Panc1 (cell line): ENCODE data around the gene FSTL5. TPM values are rescaled to one million over a fixed set of nuclear protein-coding genes. Genes with fewer than 3 reads are reported as not detected.

ENCODE experiments used
- ATAC-seq: fragments of 200-7000 bp; cut with Tn5 transposase; 2 replicates; pipeline ENCODE4 v1.9.1; 2020; ENCODE audit warnings: mild to moderate bottlenecking, moderate library complexity
- BruUV-seq: library from RNA; stranded (reverse); fragments of 400-500 nt; replicated peaks from 2 replicates; lab custom pipeline; 2021; lab: Mats Ljungman, UMichigan
- CTCF ChIA-PET: fragments of 300-600 bp; sonication (Branson Sonifier 250); formaldehyde crosslinking; loops from one replicate; lab custom pipeline; 2022; ENCODE audit warnings: antibody characterized with exemption; lab: Charles Lee
- POLR2A ChIA-PET: fragments of 300-600 bp; sonication (Branson Sonifier 250); formaldehyde crosslinking; loops from one replicate; lab custom pipeline; 2022; ENCODE audit warnings: antibody characterized with exemption; lab: Charles Lee
- DNase-seq: peaks from one replicate; pipeline ENCODE4 v3.0.0-alpha.2; 2010; ENCODE audit warnings: low read depth, low spot score
- H3K27ac ChIP-seq: 2 replicates; pipeline ENCODE4 v1.5.1; 2011; ENCODE audit warnings: mild to moderate bottlenecking, low read length, inconsistent platforms
- H3K27me3 ChIP-seq: fragments of 200-500 bp; sonication (Bioruptor generic); 2 replicates; pipeline ENCODE4 v1.6.0; 2014; ENCODE audit warnings: low read length, inconsistent platforms; ENCODE audit not compliant: control insufficient read depth, insufficient read depth
- H3K36me3 ChIP-seq: fragments of 200-500 bp; sonication (Bioruptor generic); 2 replicates; pipeline ENCODE4 v1.5.1; 2014; ENCODE audit warnings: inconsistent platforms, mild to moderate bottlenecking, low read length, moderate library complexity; ENCODE audit not compliant: control insufficient read depth, insufficient read depth
- H3K4me1 ChIP-seq: 2 replicates; pipeline ENCODE4 v1.5.1; 2011; ENCODE audit warnings: inconsistent platforms, mild to moderate bottlenecking, low read length, moderate library complexity; ENCODE audit not compliant: control insufficient read depth, insufficient read depth
- H3K4me3 ChIP-seq, 2 experiments: 2 replicates each; pipeline ENCODE4 v1.5.1; 2011 to 2012; ENCODE audit warnings: low read depth in 2 of 2, low read length in 2 of 2, mild to moderate bottlenecking in 2 of 2, inconsistent platforms in 1 of 2, moderate library complexity in 1 of 2
- H3K9me3 ChIP-seq: fragments of 200-500 bp; sonication (Bioruptor generic); 2 replicates; pipeline ENCODE4 v1.5.1; 2014; ENCODE audit warnings: low read depth, mild to moderate bottlenecking, inconsistent platforms, low read length, moderate library complexity; ENCODE audit not compliant: control insufficient read depth, insufficient read depth
- CTCF ChIP-seq: fragments of 450-650 bp; IDR thresholded peaks from 2 replicates; pipeline ENCODE4 v1.5.1; 2017; ENCODE audit warnings: mild to moderate bottlenecking
- POLR2AphosphoS5 ChIP-seq: IDR thresholded peaks from 2 replicates; pipeline ENCODE4 v1.6.1; 2012; ENCODE audit warnings: mild to moderate bottlenecking, low read depth, low read length, moderate library complexity
- REST ChIP-seq, 2 experiments: IDR thresholded peaks; 2 replicates each; pipeline ENCODE4 v1.6.1; 2011 to 2012; ENCODE audit warnings: low read depth in 2 of 2, control low read depth in 1 of 2, low read length in 1 of 2, mild to moderate bottlenecking in 1 of 2, moderate library complexity in 1 of 2; ENCODE audit not compliant: insufficient read depth in 1 of 2
- SIN3A ChIP-seq: IDR thresholded peaks from 2 replicates; pipeline ENCODE4 v1.6.1; 2012; ENCODE audit warnings: low read depth, mild to moderate bottlenecking, low read length, moderate library complexity, borderline replicate concordance; ENCODE audit not compliant: insufficient read depth
- TCF7L2 ChIP-seq: IDR thresholded peaks from 2 replicates; pipeline ENCODE4 v1.6.1; 2011; ENCODE audit warnings: mild to moderate bottlenecking, low read depth, low read length, inconsistent platforms
- in situ Hi-C: cut with HindIII; loops from 2 replicates; pipeline ENCODE4 v1.10.0; 2016; ENCODE audit warnings: low sequenced_read_pairs, low pct_unique_long_range_greater_than_20kb
- intact Hi-C: fragments of 100-400 bp; cut with micrococcal nuclease; formaldehyde crosslinking; loops from one replicate; pipeline ENCODE4 v1.10.0; 2022; ENCODE audit not compliant: unreplicated experiment
- total RNA-seq: library from RNA; stranded (reverse); gene quantifications from one replicate; pipeline ENCODE4 v1.2.1, GENCODE V29; 2021; ENCODE audit not compliant: unreplicated experiment

FSTL5 gene
- total RNA-seq, 1 experiment from 2014 or later: 0.67 TPM

GRCh38 chr4:161881370-161881769 lies 282.4 kb downstream of the FSTL5 start:
- DNase-seq (no peak), ATAC-seq (no peak)
- H3K27me3 ChIP-seq: no peaks in the 10 kb centered on the region
- no peaks in the 10 kb centered on the region for H3K4me1 ChIP-seq
- TF ChIP-seq TCF7L2 (no peak), CTCF (no peak)
- no peak overlapping the region for H3K4me3 ChIP-seq
- no peaks in the 10 kb centered on the region for H3K9me3 ChIP-seq
- H3K27ac ChIP-seq: no peak overlapping the region
- intact Hi-C loops (no loop called here), in situ Hi-C loops (no loop called here)
- CTCF ChIA-PET: no interaction called here
- POLR2A ChIA-PET: no interaction called here
- no TSS peak for BruUV-seq
- no peaks in the 10 kb centered on the region for H3K36me3 ChIP-seq

GRCh38 chr4:161869511-161869910 lies 294.3 kb downstream of the FSTL5 start:
- DNase-seq: no peak
- ATAC-seq: no peak
- Histone ChIP-seq H3K36me3 (no peaks in the 10 kb centered on the region), H3K27me3 (no peaks in the 10 kb centered on the region), H3K27ac (no peak overlapping the region), H3K4me3 (no peak overlapping the region), H3K4me1 (no peaks in the 10 kb centered on the region), H3K9me3 (no peaks in the 10 kb centered on the region)
- intact Hi-C loops: no loop called here
- TF ChIP-seq SIN3A (no peak), POLR2AphosphoS5 (no peak), TCF7L2 (no peak), CTCF (no peak), REST (IDR thresholded peaks at IDR 0.05; ENCODE audit: insufficient read depth in 1 of 2, low read depth in 2 of 2, low read length in 1 of 2) (no peak)
- ChIA-PET POLR2A (no interaction called here), CTCF (no interaction called here)
- in situ Hi-C loops: no loop called here
- no TSS peak for BruUV-seq
